Mesenchymal stem cell (in vitro differentiated cells and primary cell): Measurements from ENCODE around the gene ME3.

ENCODE experiments used
- DNase-seq: peaks from one replicate; pipeline ENCODE4 v3.0.0-alpha.2; 2013
- H2AFZ ChIP-seq: one replicate; pipeline ENCODE4 v1.6.1; 2013; ENCODE audit warnings: low read depth, mild to moderate bottlenecking, control low read depth, inconsistent platforms, low read length, moderate library complexity
- H2AK5ac ChIP-seq: 2 replicates; pipeline ENCODE4 v1.6.1; 2013; ENCODE audit warnings: low read length, moderate library complexity, mild to moderate bottlenecking, inconsistent platforms; ENCODE audit not compliant: severe bottlenecking
- H2BK120ac ChIP-seq: one replicate; pipeline ENCODE4 v1.6.1; 2013; ENCODE audit warnings: low read depth, mild to moderate bottlenecking, inconsistent platforms, low read length, moderate library complexity
- H2BK12ac ChIP-seq, 2 experiments: one replicate each; pipeline ENCODE4 v1.6.1; 2013; ENCODE audit warnings: inconsistent platforms in 2 of 2, low read length in 2 of 2, mild to moderate bottlenecking in 2 of 2, moderate library complexity in 2 of 2, control low read depth in 1 of 2
- H2BK15ac ChIP-seq: one replicate; pipeline ENCODE4 v1.6.1; 2013; ENCODE audit warnings: mild to moderate bottlenecking, low read depth, inconsistent platforms; ENCODE audit not compliant: poor library complexity, severe bottlenecking
- H2BK5ac ChIP-seq: 2 replicates; pipeline ENCODE4 v1.6.1; 2013; ENCODE audit warnings: low read depth, mild to moderate bottlenecking, low read length, control low read depth, inconsistent platforms; ENCODE audit not compliant: poor library complexity, severe bottlenecking
- H3K14ac ChIP-seq, 2 experiments: one replicate each; pipeline ENCODE4 v1.6.1; 2013; ENCODE audit warnings: inconsistent platforms in 2 of 2, low read length in 2 of 2, control low read depth in 1 of 2, mild to moderate bottlenecking in 1 of 2, moderate library complexity in 1 of 2
- H3K18ac ChIP-seq, 2 experiments: one replicate each; pipeline ENCODE4 v1.6.1; 2013; ENCODE audit warnings: inconsistent platforms in 2 of 2, low read length in 2 of 2, control low read depth in 1 of 2, low read depth in 1 of 2, mild to moderate bottlenecking in 1 of 2
- H3K23ac ChIP-seq, 2 experiments: one replicate each; pipeline ENCODE4 v1.6.1; 2013; ENCODE audit warnings: inconsistent platforms in 2 of 2, low read length in 2 of 2, mild to moderate bottlenecking in 2 of 2, moderate library complexity in 2 of 2, control low read depth in 1 of 2
- H3K27ac ChIP-seq: 2 replicates; pipeline ENCODE4 v1.5.1; 2013; ENCODE audit warnings: mild to moderate bottlenecking, moderate library complexity, low read length, control low read depth, inconsistent platforms; ENCODE audit not compliant: poor library complexity, severe bottlenecking
- H3K27me3 ChIP-seq, 2 experiments: 2 replicates each; pipeline versions ENCODE4 v1.6.1 to v1.7.0; 2013; ENCODE audit warnings: low read length in 2 of 2, mild to moderate bottlenecking in 2 of 2, moderate library complexity in 2 of 2, control low read depth in 1 of 2, inconsistent platforms in 1 of 2; ENCODE audit not compliant: control insufficient read depth in 1 of 2, insufficient read depth in 1 of 2
- H3K36me3 ChIP-seq, 2 experiments: 2 replicates each; pipeline versions ENCODE4 v1.6.1 to v1.7.0; 2013; ENCODE audit warnings: low read length in 2 of 2, control low read depth in 1 of 2, inconsistent platforms in 1 of 2, low read depth in 1 of 2, mild to moderate bottlenecking in 1 of 2; ENCODE audit not compliant: insufficient read depth in 2 of 2, control insufficient read depth in 1 of 2
- H3K4ac ChIP-seq, 2 experiments: one replicate each; pipeline ENCODE4 v1.6.1; 2013; ENCODE audit warnings: inconsistent platforms in 2 of 2, low read length in 2 of 2, mild to moderate bottlenecking in 2 of 2, moderate library complexity in 2 of 2, control low read depth in 1 of 2, low read depth in 1 of 2
- H3K4me1 ChIP-seq: 2 replicates; pipeline ENCODE4 v1.6.1; 2013; ENCODE audit warnings: low read depth, low read length, control low read depth; ENCODE audit not compliant: control insufficient read depth, insufficient read depth
- H3K4me2 ChIP-seq: 2 replicates; pipeline ENCODE4 v1.6.1; 2013; ENCODE audit warnings: low read length, mild to moderate bottlenecking, inconsistent platforms; ENCODE audit not compliant: poor library complexity, severe bottlenecking
- H3K4me3 ChIP-seq, 2 experiments: 2 replicates each; pipeline versions ENCODE4 v1.5.1 to v1.7.0; 2013; ENCODE audit warnings: low read length in 2 of 2, mild to moderate bottlenecking in 2 of 2, control low read depth in 1 of 2, low read depth in 1 of 2; ENCODE audit not compliant: insufficient read depth in 1 of 2
- H3K79me1 ChIP-seq: replicated peaks from 2 replicates; pipeline ENCODE4 v1.6.1; 2013; ENCODE audit warnings: mild to moderate bottlenecking, control low read depth, low read length, inconsistent platforms; ENCODE audit not compliant: poor library complexity, severe bottlenecking
- H3K9ac ChIP-seq: 2 replicates; pipeline ENCODE4 v1.7.0; 2013; ENCODE audit warnings: mild to moderate bottlenecking, low read length, moderate library complexity
- H3K9me3 ChIP-seq: 2 replicates; pipeline ENCODE4 v1.7.0; 2013; ENCODE audit warnings: mild to moderate bottlenecking, low read length; ENCODE audit not compliant: control insufficient read depth
- H4K8ac ChIP-seq: one replicate; pipeline ENCODE4 v1.6.1; 2013; ENCODE audit warnings: inconsistent platforms, mild to moderate bottlenecking, low read length, moderate library complexity
- H4K91ac ChIP-seq: one replicate; pipeline ENCODE4 v1.6.1; 2013; ENCODE audit warnings: mild to moderate bottlenecking, low read length, inconsistent platforms
- WGBS: methylation state at CpG from one replicate; pipeline ENCODE4 v1.1.7; 2013; ENCODE audit warnings: mixed read lengths; 5-methylcytosine and 5-hydroxymethylcytosine counted together

ME3 gene

DNA sequence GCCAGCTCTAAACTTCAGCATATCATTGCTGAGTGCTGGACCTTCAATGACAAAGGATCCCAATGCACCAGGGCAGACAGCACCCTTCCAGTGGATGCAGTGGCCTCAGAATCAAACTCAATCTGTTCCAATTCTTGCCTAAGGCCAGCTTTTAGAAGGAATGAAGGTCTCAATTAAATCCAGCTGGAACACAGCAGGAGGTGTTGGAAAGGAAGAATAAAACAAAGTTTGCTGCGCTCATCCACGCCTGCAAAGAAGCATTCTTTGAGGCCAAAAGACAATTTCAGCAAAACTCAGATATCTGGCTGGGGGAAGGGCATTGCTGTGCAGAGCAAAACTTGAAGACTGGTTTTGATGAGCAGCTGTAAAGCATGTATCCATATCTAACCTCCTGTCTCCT lies 177.1 kb downstream of the ME3 start:
- H2AFZ ChIP-seq: no peak overlapping the region
- WGBS: 93% methylated on average over 2 of the region's 2 CpGs
- H3K4me1 ChIP-seq: peaks cover 24% of the 10 kb centered on the region

GRCh38 chr11:86492370-86493010 lies 179.9 kb downstream of the ME3 start:
- no peak overlapping the region for H3K4me3 ChIP-seq
- H2BK120ac ChIP-seq: no peak overlapping the region
- H4K91ac ChIP-seq: no peak overlapping the region
- no peak overlapping the region for H3K18ac ChIP-seq
- no peaks in the 10 kb centered on the region for H3K9me3 ChIP-seq
- H2AK5ac ChIP-seq: peak overlapping the region; percentile 2
- no peaks in the 10 kb centered on the region for H3K27me3 ChIP-seq
- H3K9ac ChIP-seq: no peak overlapping the region
- no peak overlapping the region for H2BK5ac ChIP-seq
- 100% methylated on average over 4 of the region's 4 CpGs for WGBS
- DNase-seq: no peak
- H2AFZ ChIP-seq: no peak overlapping the region
- no peak overlapping the region for H3K4ac ChIP-seq
- no peak overlapping the region for H2BK12ac ChIP-seq
- no peak overlapping the region for H3K23ac ChIP-seq
- H3K14ac ChIP-seq: no peak overlapping the region
- peaks cover 5% of the 10 kb centered on the region for H3K79me1 ChIP-seq
- H2BK15ac ChIP-seq: no peak overlapping the region
- H3K36me3 ChIP-seq: peaks cover 0 to 5% of the 10 kb centered on the region in 2 experiments
- H4K8ac ChIP-seq: no peak overlapping the region
- H3K27ac ChIP-seq: no peak overlapping the region
- H3K4me2 ChIP-seq: no peak overlapping the region
- peaks cover 24% of the 10 kb centered on the region for H3K4me1 ChIP-seq

More for the DNA sequence above, 177.1 kb downstream of the ME3 start:
- Histone ChIP-seq H2BK15ac (no peak overlapping the region), H3K9ac (no peak overlapping the region), H3K36me3 (peaks cover 0 to 9% of the 10 kb centered on the region in 2 experiments), H3K23ac (no peak overlapping the region), H4K8ac (no peak overlapping the region), H2BK12ac (peak overlapping the region in 1 of 2 experiments; percentile 51), H3K79me1 (peaks cover 5% of the 10 kb centered on the region), H3K4ac (no peak overlapping the region), H2BK5ac (peak overlapping the region; percentile 63), H2BK120ac (no peak overlapping the region), H3K4me3 (no peak overlapping the region), H3K4me2 (no peak overlapping the region), H3K27ac (peak overlapping the region; percentile 39), H3K18ac (no peak overlapping the region), H3K27me3 (no peaks in the 10 kb centered on the region), H3K14ac (no peak overlapping the region), H3K9me3 (no peaks in the 10 kb centered on the region), H4K91ac (no peak overlapping the region), H2AK5ac (peak overlapping the region; percentile 49)
- DNase-seq: no peak

GRCh38 chr11:86491027-86491426 lies 181.4 kb downstream of the ME3 start:
- Histone ChIP-seq H2BK5ac (no peak overlapping the region), H3K27ac (no peak overlapping the region), H2AK5ac (peak overlapping the region; percentile 3), H2BK12ac (peak overlapping the region in 1 of 2 experiments; percentile 21), H3K9me3 (no peaks in the 10 kb centered on the region), H3K4ac (no peak overlapping the region), H3K9ac (no peak overlapping the region), H2BK120ac (no peak overlapping the region), H3K23ac (no peak overlapping the region), H3K36me3 (peaks cover 0 to 3% of the 10 kb centered on the region in 2 experiments), H4K91ac (no peak overlapping the region), H3K4me3 (no peak overlapping the region), H2BK15ac (no peak overlapping the region), H4K8ac (no peak overlapping the region), H3K14ac (no peak overlapping the region), H3K79me1 (peaks cover 5% of the 10 kb centered on the region), H3K4me2 (no peak overlapping the region), H3K27me3 (no peaks in the 10 kb centered on the region), H3K4me1 (peaks cover 24% of the 10 kb centered on the region), H2AFZ (no peak overlapping the region), H3K18ac (no peak overlapping the region)
- no peak for DNase-seq
- WGBS: 97% methylated on average over 3 of the region's 4 CpGs

DNA sequence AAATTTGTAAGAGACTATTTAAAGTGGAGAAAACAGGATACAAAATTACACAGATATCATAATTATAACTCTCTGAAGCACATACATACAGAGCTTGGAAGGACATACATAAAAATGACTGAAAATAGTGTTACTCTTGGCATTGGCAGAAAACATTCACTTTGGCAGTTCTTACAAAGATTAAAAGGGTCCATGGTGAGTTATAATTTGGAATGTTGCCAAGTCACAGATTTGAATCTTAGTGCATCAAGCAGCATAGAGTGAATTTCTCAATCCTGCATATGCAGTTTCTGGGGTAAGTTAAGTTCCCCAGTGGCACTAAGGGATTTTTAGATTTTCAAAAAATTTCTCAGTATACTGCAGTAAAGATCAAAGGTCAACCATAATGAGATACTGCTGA lies 181.8 kb downstream of the ME3 start:
- no peak overlapping the region for H3K18ac ChIP-seq
- no peak overlapping the region for H3K23ac ChIP-seq
- peaks cover 5% of the 10 kb centered on the region for H3K79me1 ChIP-seq
- H3K27ac ChIP-seq: no peak overlapping the region
- no peak overlapping the region for H4K91ac ChIP-seq
- no peak overlapping the region for H2BK5ac ChIP-seq
- no peak overlapping the region for H2BK12ac ChIP-seq
- H3K14ac ChIP-seq: no peak overlapping the region
- H3K4ac ChIP-seq: no peak overlapping the region
- H3K36me3 ChIP-seq: peaks cover 0 to 3% of the 10 kb centered on the region in 2 experiments
- no peak overlapping the region for H2BK120ac ChIP-seq
- peaks cover 26% of the 10 kb centered on the region for H3K4me1 ChIP-seq
- H3K9me3 ChIP-seq: no peaks in the 10 kb centered on the region
- no peak overlapping the region for H3K4me3 ChIP-seq
- H4K8ac ChIP-seq: no peak overlapping the region
- H2AK5ac ChIP-seq: no peak overlapping the region
- no peak for DNase-seq
- H3K4me2 ChIP-seq: no peak overlapping the region
- no peaks in the 10 kb centered on the region for H3K27me3 ChIP-seq
- H2AFZ ChIP-seq: no peak overlapping the region
- H2BK15ac ChIP-seq: no peak overlapping the region
- H3K9ac ChIP-seq: no peak overlapping the region
